Transverse colon (tissue), 4 donors: ENCODE data around the gene KRT27. TPM values are rescaled to one million over a fixed set of nuclear protein-coding genes. Genes with fewer than 3 reads are reported as not detected.

Experiments
- DNase-seq: peaks from one replicate; pipeline ENCODE4 v3.0.0-alpha.2; 2019
- H3K27ac ChIP-seq, 4 donors: fragments of 200-600 bp; sonication (generic); 2 replicates each; pipeline ENCODE4 v1.5.1; 2016 to 2018; ENCODE audit warnings: inconsistent platforms in 4 of 4
- H3K27me3 ChIP-seq: fragments of 200-600 bp; sonication (generic); 2 replicates; pipeline ENCODE4 v1.5.1; 2017; ENCODE audit warnings: inconsistent platforms
- H3K36me3 ChIP-seq, 4 donors: fragments of 200-600 bp; sonication (generic); 2 replicates each; pipeline ENCODE4 v1.5.1; 2017 to 2019; ENCODE audit warnings: inconsistent platforms in 4 of 4
- H3K4me1 ChIP-seq, 4 donors: fragments of 200-600 bp; sonication (generic); 2 replicates each; pipeline ENCODE4 v1.5.1; 2017 to 2020; ENCODE audit warnings: inconsistent platforms in 4 of 4
- H3K4me3 ChIP-seq, 4 donors: fragments of 200-600 bp; sonication (generic); 1 replicate in 1 of 4; 2 replicates in 3 of 4; pipeline versions ENCODE4 v1.5.1 to v1.6.1; 2017 to 2019; ENCODE audit warnings: inconsistent platforms in 4 of 4
- H3K9me3 ChIP-seq, 2 donors: fragments of 200-600 bp; sonication (generic); 2 replicates each; pipeline ENCODE4 v1.5.1; 2017 to 2019; ENCODE audit warnings: inconsistent platforms in 2 of 2
- CTCF ChIP-seq, 5 experiments: fragments of 200-600 bp in 3 of 5; fragments of 450-650 bp in 2 of 5; sonication (generic) in 3 of 5; IDR thresholded peaks; 1 replicate in 2 of 5; 2 replicates in 3 of 5; pipeline ENCODE4 v1.5.1; 2016 to 2017; ENCODE audit warnings: antibody characterized with exemption in 5 of 5, inconsistent platforms in 3 of 5, mild to moderate bottlenecking in 2 of 5, moderate library complexity in 1 of 5
- EP300 ChIP-seq: sonication (generic); formaldehyde crosslinking; IDR thresholded peaks from one replicate; pipeline ENCODE4 v1.6.1; 2017; ENCODE audit warnings: antibody characterized with exemption, low read depth
- POLR2A ChIP-seq: fragments of 450-650 bp; IDR thresholded peaks from one replicate; pipeline ENCODE4 v1.6.1; 2016; ENCODE audit warnings: antibody characterized with exemption, mild to moderate bottlenecking, moderate library complexity
- POLR2AphosphoS5 ChIP-seq, 3 donors: sonication (generic); formaldehyde crosslinking; IDR thresholded peaks; one replicate each; pipeline ENCODE4 v1.6.1; 2016; ENCODE audit warnings: antibody characterized with exemption in 3 of 3
- WGBS, 2 donors: methylation state at CpG; one replicate each; pipeline ENCODE4 v1.1.5; 2018; ENCODE audit warnings: low coverage in 1 of 2; 5-methylcytosine and 5-hydroxymethylcytosine counted together
- in situ Hi-C, 4 donors: fragments of 200-750 bp; cut with MboI; loops; one replicate each; pipeline versions ENCODE4 v1.15.0 to v1.15.1; 2017; ENCODE audit warnings: low sequenced_read_pairs in 3 of 4, low pct_ligation_motif_present in 1 of 4, low pct_unique_long_range_greater_than_20kb in 1 of 4
- intact Hi-C: fragments of 100-400 bp; cut with DNase I; formaldehyde crosslinking; loops from one replicate; pipeline ENCODE4 v1.15.1; 2023; ENCODE audit warnings: low total_unique reads
- total RNA-seq, 4 donors: library from RNA; depleted of rRNA; stranded (reverse); fragments of >200 nt; gene quantifications; one replicate each; pipeline ENCODE4 v1.1.0, GENCODE V29; 2016

KRT27 gene
- total RNA-seq, 4 donors from 2014 or later = 1.1 TPM; not detected in 3

GRCh38 chr17:40772101-40772500 is 10.2 kb downstream of the KRT27 start, which contains the start of gene KRT26:
Gene KRT26, minus strand, starts transcription at chr17:40772201. Its CDS starts 88 bp downstream, at chr17:40772113.
- no peak for DNase-seq
- H3K27ac ChIP-seq = no peak within 1 kb of the TSS
- H3K9me3 ChIP-seq = no peaks in the 10 kb centered on the region
- no peaks in the 10 kb centered on the region for H3K36me3 ChIP-seq
- intact Hi-C loops (no loop called here), in situ Hi-C loops (no loop called here)
- no peak within 1 kb of the TSS for H3K4me3 ChIP-seq
- TF ChIP-seq POLR2AphosphoS5 (IDR thresholded peaks at IDR 0.05) (no peak), CTCF (IDR thresholded peaks at IDR 0.05) (no peak), POLR2A (no peak), EP300 (no peak)
- H3K27me3 ChIP-seq = peaks cover 34% of the 10 kb centered on the region
- WGBS, 2 donors = 90 to 100% methylated on average over 1 to 3 of the region's 3 CpGs
- no peaks in the 10 kb centered on the region for H3K4me1 ChIP-seq

GRCh38 chr17:40765657-40766056 is 16.7 kb downstream of the KRT27 start:
- no peak for DNase-seq
- Histone ChIP-seq H3K36me3 (no peaks in the 10 kb centered on the region), H3K4me3 (no peak overlapping the region), H3K27me3 (peaks cover 4% of the 10 kb centered on the region), H3K4me1 (no peaks in the 10 kb centered on the region), H3K27ac (no peak overlapping the region), H3K9me3 (peaks cover 8 to 14% of the 10 kb centered on the region in 2 donors)
- WGBS, 2 donors = 67 to 70% methylated on average over 2 of the region's 2 CpGs
- in situ Hi-C loops = no loop called here
- TF ChIP-seq POLR2A (no peak), CTCF (IDR thresholded peaks at IDR 0.05) (no peak), POLR2AphosphoS5 (IDR thresholded peaks at IDR 0.05) (no peak), EP300 (no peak)
- intact Hi-C loops = no loop called here

- H3K9me3 ChIP-seq = peaks cover 17 to 23% of the 10 kb centered on the region in 2 donors
- DNase-seq = no peak
- no peak for TF ChIP-seq POLR2A
- TF ChIP-seq POLR2AphosphoS5 (IDR thresholded peaks at IDR 0.05) = no peak
- TF ChIP-seq CTCF (IDR thresholded peaks at IDR 0.05) = no peak
- TF ChIP-seq EP300 = no peak
- WGBS, 2 donors = 80 to 92% methylated on average over 1 of the region's 1 CpG
- peaks cover 13% of the 10 kb centered on the region for H3K27me3 ChIP-seq
- no peaks in the 10 kb centered on the region for H3K4me1 ChIP-seq
- intact Hi-C loops (no loop called here), in situ Hi-C loops (no loop called here)
- no peak overlapping the region for H3K27ac ChIP-seq
- no peak overlapping the region for H3K4me3 ChIP-seq
- H3K36me3 ChIP-seq = no peaks in the 10 kb centered on the region
These were observed 18.6 kb downstream of the KRT27 start for GRCh38 chr17:40763752-40764151.

- TF ChIP-seq EP300 = no peak
- no peak for TF ChIP-seq POLR2A
- no peak for TF ChIP-seq CTCF (IDR thresholded peaks at IDR 0.05)
- no peak for TF ChIP-seq POLR2AphosphoS5 (IDR thresholded peaks at IDR 0.05)
- Histone ChIP-seq H3K27ac (no peak overlapping the region), H3K36me3 (no peaks in the 10 kb centered on the region), H3K27me3 (peaks cover 26% of the 10 kb centered on the region), H3K4me3 (no peak overlapping the region), H3K9me3 (peaks cover 17 to 23% of the 10 kb centered on the region in 2 donors), H3K4me1 (no peaks in the 10 kb centered on the region)
- intact Hi-C loops (no loop called here), in situ Hi-C loops (no loop called here)
- 9 to 40% methylated on average over 1 of the region's 1 CpG for WGBS, 2 donors
- no peak for DNase-seq
These were observed 22.0 kb downstream of the KRT27 start for GRCh38 chr17:40760105-40761016.
